Endothelial cell (in vitro differentiated cells): Measurements from ENCODE around the gene TTC19. TPM values are rescaled to one million over a fixed set of nuclear protein-coding genes. Genes with fewer than 3 reads are reported as not detected.

Experiments
- DNase-seq: peaks from one replicate; pipeline ENCODE4 v3.0.0; 2021; ENCODE audit warnings: low spot score
- H3K27ac Mint-ChIP-seq: one replicate; pipeline ENCODE4 v1.8.0; 2021; ENCODE audit warnings: mixed read lengths, inconsistent platforms; ENCODE audit not compliant: unreplicated experiment
- H3K27me3 Mint-ChIP-seq: one replicate; pipeline ENCODE4 v1.8.0; 2021; ENCODE audit warnings: mild to moderate bottlenecking, moderate library complexity, mixed read lengths, inconsistent platforms; ENCODE audit not compliant: unreplicated experiment
- H3K36me3 Mint-ChIP-seq: one replicate; pipeline ENCODE4 v1.8.0; 2021; ENCODE audit warnings: mild to moderate bottlenecking, low read depth, mixed read lengths, inconsistent platforms; ENCODE audit not compliant: unreplicated experiment
- H3K4me1 Mint-ChIP-seq: one replicate; pipeline ENCODE4 v1.8.0; 2021; ENCODE audit warnings: mild to moderate bottlenecking, mixed read lengths, inconsistent platforms; ENCODE audit not compliant: unreplicated experiment
- H3K4me3 Mint-ChIP-seq: one replicate; pipeline ENCODE4 v1.8.0; 2021; ENCODE audit warnings: mild to moderate bottlenecking, mixed read lengths, inconsistent platforms; ENCODE audit not compliant: unreplicated experiment
- H3K9me3 Mint-ChIP-seq: one replicate; pipeline ENCODE4 v1.8.0; 2021; ENCODE audit warnings: mixed read lengths, inconsistent platforms; ENCODE audit not compliant: unreplicated experiment
- total RNA-seq: library from RNA; stranded (reverse); fragmentation: NEBNext Ultra II Directional; extraction: Animal tissue kit (Norgen Biotek cat#: 25700); gene quantifications from one replicate; pipeline ENCODE4 v1.2.1, GENCODE V29; 2021; ENCODE audit not compliant: unreplicated experiment
- TF ChIP-seq, protein P1 (sequence below): fragments of 200-600 bp; sonication (generic); IDR thresholded peaks from one replicate; pipeline ENCODE4 v1.5.0; 2021; ENCODE audit warnings: antibody characterized with exemption; ENCODE audit not compliant: unreplicated experiment

Gene TTC19
- total RNA-seq, 1 donor from 2014 or later = 29.6 TPM

DNA sequence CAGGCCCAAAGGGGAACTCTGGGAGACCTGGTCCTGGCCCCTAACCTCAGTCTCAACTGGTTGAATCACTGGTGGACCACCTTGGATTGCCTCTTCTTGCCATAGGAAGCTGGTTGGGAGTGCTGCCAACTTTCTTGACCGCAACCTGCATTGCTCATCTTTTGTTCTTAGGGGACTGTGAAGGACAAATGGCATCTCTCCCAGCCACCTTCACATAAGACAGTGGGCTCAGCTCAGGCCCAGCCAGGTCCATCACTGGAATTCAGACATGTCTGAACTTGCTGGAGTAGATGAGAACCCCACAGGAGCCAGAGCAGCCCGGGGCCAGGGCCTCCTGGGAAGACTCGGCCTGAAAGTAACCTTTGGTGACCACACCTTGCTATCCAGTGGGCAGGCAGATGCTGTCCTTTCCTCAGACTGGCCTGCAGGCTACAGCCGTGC lies 35.9 kb upstream of the TTC19 start:
- H3K27me3 Mint-ChIP-seq = peaks cover 6% of the 10 kb centered on the region
- H3K27ac Mint-ChIP-seq = no peak overlapping the region
- TF ChIP-seq, protein P1, sequence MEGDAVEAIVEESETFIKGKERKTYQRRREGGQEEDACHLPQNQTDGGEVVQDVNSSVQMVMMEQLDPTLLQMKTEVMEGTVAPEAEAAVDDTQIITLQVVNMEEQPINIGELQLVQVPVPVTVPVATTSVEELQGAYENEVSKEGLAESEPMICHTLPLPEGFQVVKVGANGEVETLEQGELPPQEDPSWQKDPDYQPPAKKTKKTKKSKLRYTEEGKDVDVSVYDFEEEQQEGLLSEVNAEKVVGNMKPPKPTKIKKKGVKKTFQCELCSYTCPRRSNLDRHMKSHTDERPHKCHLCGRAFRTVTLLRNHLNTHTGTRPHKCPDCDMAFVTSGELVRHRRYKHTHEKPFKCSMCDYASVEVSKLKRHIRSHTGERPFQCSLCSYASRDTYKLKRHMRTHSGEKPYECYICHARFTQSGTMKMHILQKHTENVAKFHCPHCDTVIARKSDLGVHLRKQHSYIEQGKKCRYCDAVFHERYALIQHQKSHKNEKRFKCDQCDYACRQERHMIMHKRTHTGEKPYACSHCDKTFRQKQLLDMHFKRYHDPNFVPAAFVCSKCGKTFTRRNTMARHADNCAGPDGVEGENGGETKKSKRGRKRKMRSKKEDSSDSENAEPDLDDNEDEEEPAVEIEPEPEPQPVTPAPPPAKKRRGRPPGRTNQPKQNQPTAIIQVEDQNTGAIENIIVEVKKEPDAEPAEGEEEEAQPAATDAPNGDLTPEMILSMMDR = no peak
- no peak for DNase-seq
- H3K9me3 Mint-ChIP-seq = no peaks in the 10 kb centered on the region
- H3K4me3 Mint-ChIP-seq = no peak overlapping the region
- peaks cover 25% of the 10 kb centered on the region for H3K4me1 Mint-ChIP-seq
- no peaks in the 10 kb centered on the region for H3K36me3 Mint-ChIP-seq

GRCh38 chr17:15965528-15965927 lies 34.1 kb upstream of the TTC19 start:
- TF ChIP-seq, protein P1 = no peak
- Mint-ChIP-seq H3K27ac (peak overlapping the region; percentile 94), H3K4me3 (no peak overlapping the region), H3K27me3 (peaks cover 6% of the 10 kb centered on the region), H3K36me3 (no peaks in the 10 kb centered on the region), H3K4me1 (peaks cover 28% of the 10 kb centered on the region), H3K9me3 (no peaks in the 10 kb centered on the region)
- no peak for DNase-seq

DNA sequence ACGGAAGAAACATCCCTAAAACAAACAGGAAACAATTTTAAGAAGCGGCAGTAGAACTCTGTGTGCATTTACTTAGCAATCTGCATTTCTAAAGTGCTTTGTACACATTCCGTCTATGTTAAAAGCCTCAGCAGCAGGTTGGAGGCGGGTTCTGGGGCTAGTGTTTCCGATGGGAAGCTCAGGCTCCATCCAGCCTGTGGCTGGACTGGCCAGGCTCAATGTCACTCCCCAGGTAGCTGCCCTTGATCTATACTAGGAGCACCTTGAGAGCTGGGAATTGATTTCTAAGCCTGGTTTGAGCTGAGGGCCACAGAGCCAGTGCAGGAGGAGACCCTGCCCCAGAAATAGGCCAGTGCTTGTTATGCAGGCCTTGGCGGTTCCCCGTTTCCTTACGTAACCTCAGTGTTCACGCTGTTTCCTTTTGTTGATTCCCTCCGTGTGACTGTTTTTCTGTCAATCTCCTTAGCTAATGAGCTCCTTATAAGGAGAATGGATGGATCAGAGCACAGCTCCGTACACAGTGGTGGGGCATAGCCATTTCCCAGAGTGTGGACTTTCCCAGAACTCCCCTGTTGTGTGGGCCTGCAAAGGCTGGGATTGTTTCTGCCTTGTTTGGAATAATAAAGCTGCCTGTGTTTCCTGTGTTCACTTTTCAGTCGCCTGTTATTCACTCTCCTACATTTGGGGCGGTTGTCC lies 33.3 kb upstream of the TTC19 start:
- Mint-ChIP-seq H3K9me3 (no peaks in the 10 kb centered on the region), H3K4me1 (peaks cover 28% of the 10 kb centered on the region), H3K27ac (peak overlapping the region; percentile 94), H3K27me3 (peaks cover 6% of the 10 kb centered on the region), H3K36me3 (no peaks in the 10 kb centered on the region), H3K4me3 (peak overlapping the region; percentile 60)
- DNase-seq = peak; percentile 20
- TF ChIP-seq, protein P1 = no peak

DNA sequence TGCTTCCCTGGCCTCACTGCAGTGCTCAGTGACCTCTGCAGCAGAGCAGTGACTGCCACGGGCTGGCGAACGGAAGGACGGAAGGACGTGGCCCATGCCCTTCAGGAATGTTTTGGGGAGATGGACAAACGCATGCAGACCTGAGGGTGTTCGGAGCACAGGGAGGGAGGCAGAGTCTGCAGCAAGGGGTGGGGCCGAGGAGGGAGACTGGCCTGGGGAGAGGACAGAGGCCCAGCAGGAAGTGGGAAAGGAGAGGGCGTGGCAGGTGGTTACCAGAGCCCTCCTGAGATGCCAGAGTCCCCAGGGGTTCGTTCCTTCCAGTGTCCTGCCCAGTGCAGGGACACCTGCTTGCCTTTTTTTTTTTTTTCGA lies 32.8 kb upstream of the TTC19 start:
- H3K9me3 Mint-ChIP-seq = no peaks in the 10 kb centered on the region
- H3K27ac Mint-ChIP-seq = peak overlapping the region; percentile 94
- H3K27me3 Mint-ChIP-seq = peaks cover 6% of the 10 kb centered on the region
- H3K4me3 Mint-ChIP-seq = peak overlapping the region; percentile 33
- DNase-seq = no peak
- peaks cover 28% of the 10 kb centered on the region for H3K4me1 Mint-ChIP-seq
- no peaks in the 10 kb centered on the region for H3K36me3 Mint-ChIP-seq
- TF ChIP-seq, protein P1 = no peak

DNA sequence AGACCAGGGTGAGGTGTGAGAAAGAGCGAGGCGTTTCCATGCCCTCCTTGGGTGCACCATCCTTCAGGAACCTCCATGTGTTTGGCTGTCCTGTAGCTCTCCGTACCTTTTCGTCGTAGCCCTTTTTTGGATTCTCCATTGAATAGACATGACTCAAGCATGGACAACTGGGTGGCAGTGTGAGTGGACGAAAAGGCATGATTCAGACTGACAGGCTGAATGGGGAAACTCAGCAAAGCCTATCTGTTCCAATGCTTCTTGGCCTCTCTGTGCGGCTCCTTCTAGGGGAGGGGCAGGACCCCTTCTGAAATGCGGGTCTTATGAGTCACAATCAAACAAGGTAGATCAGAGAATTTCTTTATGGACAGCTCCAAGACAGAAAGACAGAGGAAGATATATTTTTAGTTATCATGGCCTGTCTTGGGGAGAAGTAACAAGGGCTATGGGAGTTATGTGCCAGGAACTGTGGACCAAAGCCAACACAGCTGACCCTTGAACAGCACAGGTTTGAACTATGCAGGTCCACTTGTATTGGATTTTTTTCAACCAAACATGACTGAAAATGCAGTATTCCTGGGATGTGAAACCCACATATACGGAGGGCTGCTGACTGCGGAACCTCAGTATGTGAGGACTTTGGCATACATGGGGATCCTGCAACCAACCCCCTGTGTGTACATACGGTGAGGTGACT lies 31.8 kb upstream of the TTC19 start:
- no peak overlapping the region for H3K4me3 Mint-ChIP-seq
- H3K27ac Mint-ChIP-seq = peak overlapping the region; percentile 38
- TF ChIP-seq, protein P1 = no peak
- H3K9me3 Mint-ChIP-seq = no peaks in the 10 kb centered on the region
- peaks cover 28% of the 10 kb centered on the region for H3K4me1 Mint-ChIP-seq
- no peak for DNase-seq
- H3K36me3 Mint-ChIP-seq = no peaks in the 10 kb centered on the region
- H3K27me3 Mint-ChIP-seq = peaks cover 6% of the 10 kb centered on the region
